K562 (cell line): ENCODE data around the gene FAM136A. TPM values are rescaled to one million over a fixed set of nuclear protein-coding genes. Genes with fewer than 3 reads are reported as not detected.

Experiments used
- BMI1 ChIP-seq: fragments of 150-350 bp; IDR thresholded peaks from 2 replicates; pipeline ENCODE4 v1.6.1; 2014; ENCODE audit warnings: low read length
- BRD9 ChIP-seq: fragments of 450-650 bp; IDR thresholded peaks from 2 replicates; pipeline ENCODE4 v1.6.1; 2018; ENCODE audit warnings: low read depth; ENCODE audit not compliant: partially characterized antibody
- CBX2 ChIP-seq: fragments of 200-600 bp; sonication (generic); IDR thresholded peaks from one replicate; pipeline ENCODE4 v1.6.1; 2012; ENCODE audit warnings: mild to moderate bottlenecking, low read length, inconsistent platforms; ENCODE audit not compliant: insufficient read depth, poor library complexity, severe bottlenecking
- CLOCK ChIP-seq: fragments of 250-450 bp; sonication (Bioruptor Pico); IDR thresholded peaks from 2 replicates; pipeline ENCODE4 v1.4.0; 2020; ENCODE audit warnings: mild to moderate bottlenecking, moderate library complexity, borderline replicate concordance
- CREB3L1 ChIP-seq: fragments of 450-650 bp; IDR thresholded peaks from 2 replicates; pipeline ENCODE4 v1.6.1; 2014; ENCODE audit warnings: low read depth, mild to moderate bottlenecking, moderate library complexity, borderline replicate concordance
- DIDO1 ChIP-seq: fragments of 450-650 bp; IDR thresholded peaks from 2 replicates; pipeline ENCODE4 v1.6.1; 2016; ENCODE audit warnings: low read depth, missing biosample characterization, missing genetic modification characterization
- ELK1 ChIP-seq: sonication (generic); formaldehyde crosslinking; IDR thresholded peaks from 2 replicates; pipeline ENCODE4 v1.8.1; 2022; ENCODE audit warnings: missing genetic modification reagents
- EWSR1 ChIP-seq: fragments of 450-650 bp; IDR thresholded peaks from 2 replicates; pipeline ENCODE4 v1.6.1; 2018; ENCODE audit warnings: borderline replicate concordance, mild to moderate bottlenecking, low read depth, moderate library complexity; ENCODE audit not compliant: partially characterized antibody
- FOXA1 ChIP-seq: fragments of 450-650 bp; IDR thresholded peaks from 2 replicates; pipeline ENCODE4 v1.6.1; 2016; ENCODE audit warnings: mild to moderate bottlenecking, borderline replicate concordance
- HOXB6 ChIP-seq: fragments of 250-450 bp; sonication (Bioruptor Pico); IDR thresholded peaks from 2 replicates; pipeline ENCODE4 v1.5.1; 2022; ENCODE audit warnings: mild to moderate bottlenecking, borderline replicate concordance
- PHF21A ChIP-seq: fragments of 450-650 bp; IDR thresholded peaks from 2 replicates; pipeline ENCODE4 v1.6.1; 2017; ENCODE audit warnings: low read depth, borderline replicate concordance
- RBFOX2 ChIP-seq: fragments of 200-400 bp; formaldehyde crosslinking; IDR thresholded peaks from 2 replicates; pipeline ENCODE4 v1.6.1; 2017; ENCODE audit warnings: low read depth, mild to moderate bottlenecking, low read length, moderate library complexity
- ZNF146 ChIP-seq: IDR thresholded peaks from one replicate; pipeline ENCODE4 v1.6.1; 2018; ENCODE audit warnings: missing compliant biosample characterization; ENCODE audit not compliant: unreplicated experiment
- ZNF253 ChIP-seq: fragments of 250-450 bp; sonication (Bioruptor Pico); conservative IDR thresholded peaks from 2 replicates; pipeline ENCODE4 v1.6.1; 2021; ENCODE audit warnings: mild to moderate bottlenecking
- ZNF589 ChIP-seq: fragments of 200-800 bp; sonication (Bioruptor generic); IDR thresholded peaks from 2 replicates; pipeline ENCODE4 v1.6.1; 2016; ENCODE audit warnings: low read depth, missing genetic modification characterization, missing compliant biosample characterization
- polyA plus RNA-seq, 8 experiments: library from polyadenylated mRNA; depleted of rRNA in 4 of 8; stranded (reverse) in 5 of 8; unstranded in 3 of 8; fragments of >200 nt; fragmentation: Nextera tagmentation in 2 of 8; fragmentation: Illumina TruSeq in 1 of 8; extraction: Ambion mirVana in 2 of 8; extraction: Trizol in 1 of 8; gene quantifications; 2 replicates each; pipeline versions ENCODE4 v1.2.1 to v1.2.3, GENCODE V29; 2011 to 2014; ENCODE audit warnings: inconsistent platforms in 1 of 8, missing spikeins in 1 of 8
- total RNA-seq, 7 experiments: library from RNA; depleted of rRNA in 6 of 7; stranded (reverse); fragments of >200 nt in 6 of 7; fragmentation: Illumina TruSeq in 2 of 7; extraction: Trizol in 2 of 7; gene quantifications; 2 replicates each; pipeline versions ENCODE4 v1.2.1 to v1.2.3, GENCODE V29; 2011 to 2021; ENCODE audit warnings: low replicate concordance in 1 of 7
- TF ChIP-seq, protein P1 (sequence below): fragments of 250-450 bp; sonication (Bioruptor Pico); IDR thresholded peaks from 2 replicates; pipeline ENCODE4 v1.8.0; 2022; ENCODE audit warnings: inconsistent platforms, mild to moderate bottlenecking, moderate library complexity, borderline replicate concordance
- TF ChIP-seq, protein P2 (sequence below): fragments of 450-650 bp; formaldehyde crosslinking; IDR thresholded peaks from 2 replicates; pipeline ENCODE4 v1.4.0; 2020; ENCODE audit warnings: mild to moderate bottlenecking, moderate library complexity

Gene FAM136A
- total and polyA plus RNA-seq, 9 of the 15 experiments (the other 6 are each of a cell fraction or from before 2014, with no cell fraction given), result 89.0 to 151 (median 104) TPM

DNA sequence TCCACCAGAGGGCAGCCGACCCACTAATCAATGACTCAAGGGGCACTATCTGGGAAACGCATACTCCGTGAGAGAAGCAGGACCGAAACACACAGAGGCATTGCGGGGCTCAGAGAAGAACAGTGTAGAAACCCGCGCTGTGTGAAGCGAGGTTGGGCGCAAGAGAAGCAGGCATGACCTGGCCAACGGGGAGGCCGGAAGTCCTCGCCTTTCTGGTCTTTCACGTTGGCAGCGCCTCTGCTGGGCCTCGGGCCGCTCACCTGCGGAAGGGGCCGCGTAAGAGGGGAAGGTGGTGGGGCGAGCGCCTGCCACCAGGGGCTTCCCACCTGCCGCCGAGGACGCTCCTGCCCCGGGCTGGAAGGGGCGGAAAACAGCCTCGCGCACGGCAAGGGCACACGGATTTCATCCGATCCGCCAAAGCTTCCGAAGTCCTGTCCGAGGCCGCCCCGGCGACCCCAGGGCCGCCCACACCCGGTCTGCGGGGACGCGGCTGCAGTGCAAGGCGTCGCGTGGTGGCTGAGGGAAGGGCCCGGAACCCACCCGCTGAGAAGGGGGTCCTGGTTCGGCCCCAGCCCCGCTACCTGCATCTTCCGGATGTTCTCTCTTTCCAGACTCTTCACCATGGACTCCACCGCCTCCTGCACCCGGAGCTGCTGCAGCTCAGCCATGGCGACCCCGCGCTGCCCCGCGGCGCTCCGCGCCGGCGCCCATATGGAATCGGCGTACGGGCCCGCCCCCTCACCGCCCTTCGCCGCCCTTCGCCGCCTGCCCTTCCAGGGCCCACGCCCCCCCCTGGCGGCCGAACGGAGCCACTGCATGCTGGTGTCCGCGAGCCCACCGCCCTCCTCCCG lies at the start of gene FAM136A (continued):
- TF ChIP-seq ZNF146 (CRISPR knock-in tag) (no peak), EWSR1 (no peak), BRD9 (peak; percentile 38), CLOCK (CRISPR knock-in tag) (no peak), ZNF253 (CRISPR knock-in tag) (no peak), CBX2 (no peak), FOXA1 (no peak), PHF21A (no peak), RBFOX2 (peak; percentile 89), HOXB6 (CRISPR knock-in tag) (no peak), BMI1 (no peak), ELK1 (CRISPR knock-in tag) (no peak), ZNF589 (CRISPR knock-in tag) (no peak), CREB3L1 (no peak), DIDO1 (no peak)
- TF ChIP-seq, protein P1, sequence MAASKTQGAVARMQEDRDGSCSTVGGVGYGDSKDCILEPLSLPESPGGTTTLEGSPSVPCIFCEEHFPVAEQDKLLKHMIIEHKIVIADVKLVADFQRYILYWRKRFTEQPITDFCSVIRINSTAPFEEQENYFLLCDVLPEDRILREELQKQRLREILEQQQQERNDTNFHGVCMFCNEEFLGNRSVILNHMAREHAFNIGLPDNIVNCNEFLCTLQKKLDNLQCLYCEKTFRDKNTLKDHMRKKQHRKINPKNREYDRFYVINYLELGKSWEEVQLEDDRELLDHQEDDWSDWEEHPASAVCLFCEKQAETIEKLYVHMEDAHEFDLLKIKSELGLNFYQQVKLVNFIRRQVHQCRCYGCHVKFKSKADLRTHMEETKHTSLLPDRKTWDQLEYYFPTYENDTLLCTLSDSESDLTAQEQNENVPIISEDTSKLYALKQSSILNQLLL (CRISPR knock-in tag), result no peak
- TF ChIP-seq, protein P2, sequence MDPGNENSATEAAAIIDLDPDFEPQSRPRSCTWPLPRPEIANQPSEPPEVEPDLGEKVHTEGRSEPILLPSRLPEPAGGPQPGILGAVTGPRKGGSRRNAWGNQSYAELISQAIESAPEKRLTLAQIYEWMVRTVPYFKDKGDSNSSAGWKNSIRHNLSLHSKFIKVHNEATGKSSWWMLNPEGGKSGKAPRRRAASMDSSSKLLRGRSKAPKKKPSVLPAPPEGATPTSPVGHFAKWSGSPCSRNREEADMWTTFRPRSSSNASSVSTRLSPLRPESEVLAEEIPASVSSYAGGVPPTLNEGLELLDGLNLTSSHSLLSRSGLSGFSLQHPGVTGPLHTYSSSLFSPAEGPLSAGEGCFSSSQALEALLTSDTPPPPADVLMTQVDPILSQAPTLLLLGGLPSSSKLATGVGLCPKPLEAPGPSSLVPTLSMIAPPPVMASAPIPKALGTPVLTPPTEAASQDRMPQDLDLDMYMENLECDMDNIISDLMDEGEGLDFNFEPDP, result no peak
